Sigmoid colon (tissue), 7 donors: ENCODE data around the gene SPATA13. TPM values are rescaled to one million over a fixed set of nuclear protein-coding genes. Genes with fewer than 3 reads are reported as not detected.

Experiments used
- DNase-seq: peaks from one replicate; pipeline ENCODE4 v3.0.0-alpha.2; 2019
- H3K27ac ChIP-seq, 4 donors: fragments of 200-600 bp; sonication (generic); one replicate each; pipeline ENCODE4 v1.5.1; 2016 to 2019; ENCODE audit warnings: mild to moderate bottlenecking in 1 of 4
- H3K27me3 ChIP-seq, 3 donors: fragments of 200-600 bp; sonication (generic); one replicate each; pipeline ENCODE4 v1.5.1; 2019; ENCODE audit warnings: mild to moderate bottlenecking in 1 of 3
- H3K36me3 ChIP-seq, 4 donors: fragments of 200-600 bp; sonication (generic); one replicate each; pipeline ENCODE4 v1.5.1; 2016 to 2019
- H3K4me1 ChIP-seq, 4 donors: fragments of 200-600 bp; sonication (generic); one replicate each; pipeline ENCODE4 v1.5.1; 2017 to 2019
- H3K4me3 ChIP-seq, 4 donors: fragments of 200-600 bp; sonication (generic); one replicate each; pipeline ENCODE4 v1.5.1; 2017 to 2019; ENCODE audit warnings: mild to moderate bottlenecking in 2 of 4, moderate library complexity in 1 of 4
- H3K9me3 ChIP-seq, 4 donors: fragments of 200-600 bp in 3 of 4; sonication (generic) in 3 of 4; one replicate each; pipeline versions ENCODE4 v1.5.1 to v1.6.1; 2013 to 2019
- EP300 ChIP-seq, 4 donors: sonication (generic); formaldehyde crosslinking; IDR thresholded peaks; one replicate each; pipeline ENCODE4 v1.6.1; 2017; ENCODE audit warnings: antibody characterized with exemption in 4 of 4
- POLR2A ChIP-seq, 2 donors: fragments of 450-650 bp; IDR thresholded peaks; one replicate each; pipeline ENCODE4 v1.6.1; 2016; ENCODE audit warnings: antibody characterized with exemption in 2 of 2, mild to moderate bottlenecking in 2 of 2, moderate library complexity in 2 of 2
- POLR2AphosphoS5 ChIP-seq, 4 donors: sonication (generic); formaldehyde crosslinking; IDR thresholded peaks; one replicate each; pipeline ENCODE4 v1.6.1; 2017; ENCODE audit warnings: antibody characterized with exemption in 4 of 4
- WGBS, 2 donors: extraction: QIAGEN DNeasy Blood & Tissue Kit; methylation state at CpG; one replicate each; pipeline ENCODE4 v1.1.7; 2013; 5-methylcytosine and 5-hydroxymethylcytosine counted together
- intact Hi-C: fragments of 100-400 bp; cut with DNase I; formaldehyde crosslinking; loops from one replicate; pipeline ENCODE4 v1.15.1; 2023
- polyA plus RNA-seq, 3 donors: library from polyadenylated mRNA; stranded (reverse); fragments of 200-250 nt; gene quantifications; one replicate each; pipeline ENCODE4 v1.2.3, GENCODE V29; 2013
- total RNA-seq, 4 donors: library from RNA; depleted of rRNA; stranded (reverse); fragments of >200 nt; gene quantifications; one replicate each; pipeline ENCODE4 v1.1.0, GENCODE V29; 2016
- TF ChIP-seq, protein P1 (sequence below), 4 experiments: fragments of 450-650 bp in 3 of 4; fragments of 200-600 bp in 1 of 4; IDR thresholded peaks; one replicate each; pipeline ENCODE4 v1.5.1; 2016 to 2019; ENCODE audit warnings: antibody characterized with exemption in 4 of 4, mild to moderate bottlenecking in 3 of 4, moderate library complexity in 2 of 4
- donor health status: healthy with polysubstance abuse.
- donor health status: Bipolar disorder and iron deficiency.
- donor health status: healthy.

The SPATA13 gene
- total and polyA plus RNA-seq, 7 donors: 15.6 to 29.4 (median 18.1) TPM

DNA sequence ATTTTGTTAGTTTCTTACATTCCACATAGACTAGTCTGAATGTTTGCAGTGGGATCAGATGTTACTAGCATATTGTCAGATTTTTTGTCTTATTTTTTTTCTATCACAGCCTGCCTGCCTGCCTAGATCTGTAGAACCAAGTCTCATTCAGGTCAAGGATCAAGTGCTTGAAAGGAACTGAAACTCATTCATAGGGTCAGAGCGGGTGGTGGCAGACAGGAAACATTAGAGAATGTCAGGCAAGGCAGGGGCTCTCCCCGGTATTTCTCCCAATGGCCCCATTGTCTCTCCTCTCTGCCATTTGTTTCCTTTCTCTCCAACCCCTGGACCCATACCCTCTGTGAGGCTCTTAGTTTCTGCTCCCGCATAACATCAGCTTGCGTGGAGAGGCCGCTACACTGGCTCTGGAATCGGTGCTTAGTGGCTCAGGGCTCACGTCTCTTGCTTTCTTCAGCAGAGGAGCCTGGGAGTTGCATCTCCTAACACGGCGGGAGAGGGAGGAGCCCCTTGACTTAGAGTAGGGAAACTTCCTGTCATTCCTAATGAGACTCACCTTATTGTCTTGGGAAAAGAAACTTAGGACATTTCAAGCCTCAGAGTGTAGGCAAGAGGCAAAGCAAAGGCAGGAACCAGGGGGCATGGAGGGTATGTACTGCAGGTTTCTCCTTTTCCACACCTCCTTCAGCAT lies 35.6 kb upstream of the SPATA13 start:
- no peak for DNase-seq
- 79 to 90% methylated on average over 9 of the region's 9 CpGs for WGBS, 2 donors
- no peaks in the 10 kb centered on the region for H3K27me3 ChIP-seq
- no peak overlapping the region for H3K27ac ChIP-seq
- intact Hi-C loops: no loop called here
- TF ChIP-seq POLR2A (IDR thresholded peaks at IDR 0.05) (no peak), EP300 (IDR thresholded peaks at IDR 0.05) (no peak), POLR2AphosphoS5 (IDR thresholded peaks at IDR 0.05) (no peak)
- TF ChIP-seq, protein P1, sequence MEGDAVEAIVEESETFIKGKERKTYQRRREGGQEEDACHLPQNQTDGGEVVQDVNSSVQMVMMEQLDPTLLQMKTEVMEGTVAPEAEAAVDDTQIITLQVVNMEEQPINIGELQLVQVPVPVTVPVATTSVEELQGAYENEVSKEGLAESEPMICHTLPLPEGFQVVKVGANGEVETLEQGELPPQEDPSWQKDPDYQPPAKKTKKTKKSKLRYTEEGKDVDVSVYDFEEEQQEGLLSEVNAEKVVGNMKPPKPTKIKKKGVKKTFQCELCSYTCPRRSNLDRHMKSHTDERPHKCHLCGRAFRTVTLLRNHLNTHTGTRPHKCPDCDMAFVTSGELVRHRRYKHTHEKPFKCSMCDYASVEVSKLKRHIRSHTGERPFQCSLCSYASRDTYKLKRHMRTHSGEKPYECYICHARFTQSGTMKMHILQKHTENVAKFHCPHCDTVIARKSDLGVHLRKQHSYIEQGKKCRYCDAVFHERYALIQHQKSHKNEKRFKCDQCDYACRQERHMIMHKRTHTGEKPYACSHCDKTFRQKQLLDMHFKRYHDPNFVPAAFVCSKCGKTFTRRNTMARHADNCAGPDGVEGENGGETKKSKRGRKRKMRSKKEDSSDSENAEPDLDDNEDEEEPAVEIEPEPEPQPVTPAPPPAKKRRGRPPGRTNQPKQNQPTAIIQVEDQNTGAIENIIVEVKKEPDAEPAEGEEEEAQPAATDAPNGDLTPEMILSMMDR (IDR thresholded peaks at IDR 0.05): no peak
- H3K9me3 ChIP-seq: no peaks in the 10 kb centered on the region
- no peaks in the 10 kb centered on the region for H3K36me3 ChIP-seq
- H3K4me3 ChIP-seq: no peak overlapping the region
- H3K4me1 ChIP-seq: peaks cover 0 to 9% (median 7%) of the 10 kb centered on the region in 4 donors

DNA sequence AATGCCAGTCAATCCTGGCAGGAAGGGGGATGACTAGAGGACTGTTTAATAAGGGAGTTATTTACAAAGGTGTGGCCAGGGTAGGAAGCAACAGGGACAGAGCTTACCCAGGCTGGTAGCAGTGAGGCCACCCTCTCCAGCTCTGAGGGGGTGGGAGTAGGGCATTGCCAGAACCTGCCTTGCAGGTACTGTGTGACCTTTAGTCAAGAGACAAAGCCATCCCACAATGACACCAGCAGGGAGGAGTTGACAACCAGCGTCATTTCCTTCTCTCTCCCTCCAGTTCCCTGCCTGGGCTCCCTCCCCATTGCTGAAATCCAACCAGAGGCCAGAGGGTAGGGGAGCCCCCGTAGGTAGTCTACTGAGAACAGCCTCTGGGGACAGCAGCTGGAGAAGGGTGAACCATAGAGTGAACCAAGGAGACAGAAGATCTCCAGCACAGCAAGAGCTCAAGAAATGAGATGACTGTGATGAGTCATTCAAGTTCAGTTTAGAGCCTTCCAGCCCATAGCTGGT lies 33.3 kb upstream of the SPATA13 start:
- Histone ChIP-seq H3K4me3 (no peak overlapping the region), H3K27ac (no peak overlapping the region), H3K9me3 (peaks cover 0 to 6% (median 2%) of the 10 kb centered on the region in 4 donors), H3K27me3 (no peaks in the 10 kb centered on the region), H3K36me3 (no peaks in the 10 kb centered on the region), H3K4me1 (peaks cover 0 to 13% (median 4%) of the 10 kb centered on the region in 4 donors)
- intact Hi-C loops: no loop called here
- TF ChIP-seq EP300 (IDR thresholded peaks at IDR 0.05): no peak
- TF ChIP-seq, protein P1 (IDR thresholded peaks at IDR 0.05): no peak
- no peak for TF ChIP-seq POLR2A (IDR thresholded peaks at IDR 0.05)
- TF ChIP-seq POLR2AphosphoS5 (IDR thresholded peaks at IDR 0.05): no peak
- DNase-seq: no peak
- WGBS, 2 donors: 14 to 49% methylated on average over 2 of the region's 2 CpGs

DNA sequence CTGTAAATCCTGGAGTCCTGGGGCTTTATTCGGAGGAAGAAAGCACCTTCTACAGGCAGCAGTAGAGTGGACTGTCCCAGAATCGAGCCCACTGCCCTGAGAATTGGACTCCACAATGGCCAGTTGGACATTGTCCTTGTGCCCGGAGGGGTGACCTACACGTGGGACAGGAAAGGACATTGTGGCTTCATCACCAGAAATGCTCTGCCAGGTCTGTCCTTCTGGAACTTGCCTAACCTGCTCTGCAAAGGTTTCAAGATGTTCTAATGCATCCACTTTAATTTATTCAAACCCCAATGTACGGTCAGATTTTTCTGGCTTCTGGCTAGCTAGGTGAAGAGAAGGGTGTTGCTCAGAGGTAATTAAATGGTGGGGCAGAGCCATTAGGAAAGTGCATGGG lies 32.4 kb upstream of the SPATA13 start:
- Histone ChIP-seq H3K9me3 (peaks cover 0 to 6% (median 2%) of the 10 kb centered on the region in 4 donors), H3K27ac (no peak overlapping the region), H3K4me1 (peaks cover 0 to 13% (median 4%) of the 10 kb centered on the region in 4 donors), H3K36me3 (no peaks in the 10 kb centered on the region), H3K4me3 (no peak overlapping the region), H3K27me3 (no peaks in the 10 kb centered on the region)
- no peak for DNase-seq
- TF ChIP-seq POLR2A (IDR thresholded peaks at IDR 0.05) (no peak), EP300 (IDR thresholded peaks at IDR 0.05) (no peak), POLR2AphosphoS5 (IDR thresholded peaks at IDR 0.05) (no peak)
- TF ChIP-seq, protein P1 (IDR thresholded peaks at IDR 0.05): no peak
- 63 to 87% methylated on average over 5 of the region's 5 CpGs for WGBS, 2 donors
- intact Hi-C loops: no loop called here

DNA sequence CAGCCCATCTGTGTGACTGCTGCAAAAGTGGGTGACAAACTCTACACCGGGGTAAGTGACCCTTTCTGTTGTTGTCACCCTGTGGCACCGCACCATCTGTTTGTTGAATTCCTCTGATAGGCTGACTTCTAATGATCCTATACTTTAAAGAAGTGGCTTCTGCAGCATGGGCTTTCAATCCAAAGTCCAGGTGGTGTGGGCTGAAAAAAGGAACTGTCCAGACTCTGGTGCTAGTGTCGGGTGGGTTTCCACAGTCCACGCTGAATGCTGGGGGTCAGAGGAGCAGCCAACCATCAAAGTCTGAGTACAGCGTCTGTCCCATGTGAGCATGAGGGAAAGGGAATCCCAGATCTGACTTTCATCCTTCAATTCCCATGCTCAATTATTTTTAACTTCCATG lies 31.6 kb upstream of the SPATA13 start:
- no peak for TF ChIP-seq EP300 (IDR thresholded peaks at IDR 0.05)
- TF ChIP-seq, protein P1 (IDR thresholded peaks at IDR 0.05): no peak
- no peak for TF ChIP-seq POLR2A (IDR thresholded peaks at IDR 0.05)
- TF ChIP-seq POLR2AphosphoS5 (IDR thresholded peaks at IDR 0.05): no peak
- WGBS, 2 donors: 90 to 93% methylated on average over 5 of the region's 5 CpGs
- Histone ChIP-seq H3K36me3 (no peaks in the 10 kb centered on the region), H3K4me3 (no peak overlapping the region), H3K9me3 (peaks cover 0 to 6% (median 2%) of the 10 kb centered on the region in 4 donors), H3K27ac (no peak overlapping the region), H3K27me3 (no peaks in the 10 kb centered on the region), H3K4me1 (peaks cover 0 to 13% (median 4%) of the 10 kb centered on the region in 4 donors)
- intact Hi-C loops: no loop called here
- DNase-seq: no peak
